Fibroblast of villous mesenchyme (primary cell): ENCODE results near the gene MINDY3. TPM values are rescaled to one million over a fixed set of nuclear protein-coding genes. Genes with fewer than 3 reads are reported as not detected.

Source experiments
- DNase-seq: peaks from one replicate; pipeline ENCODE4 v3.0.0-alpha.2; 2010; ENCODE audit warnings: low read depth
- H3K4me3 ChIP-seq: 2 replicates; pipeline ENCODE4 v1.5.1; 2011; ENCODE audit warnings: low read depth, mild to moderate bottlenecking, low read length
- CTCF ChIP-seq: IDR thresholded peaks from 2 replicates; pipeline ENCODE4 v1.5.1; 2012; ENCODE audit warnings: low read depth, mild to moderate bottlenecking, low read length; ENCODE audit not compliant: insufficient read depth
- total RNA-seq: library from RNA; depleted of rRNA; stranded (reverse); fragments of >200 nt; gene quantifications from 2 replicates; pipeline ENCODE4 v1.2.3, GENCODE V29; 2012

MINDY3 gene
- total RNA-seq, 1 donor, result 39.7 TPM

- no peak overlapping the region for H3K4me3 ChIP-seq
- DNase-seq, result no peak
- no peak for TF ChIP-seq CTCF
These were observed 65.7 kb downstream of the MINDY3 start for GRCh38 chr10:15794569-15794968.

- H3K4me3 ChIP-seq, result no peak overlapping the region
- no peak for TF ChIP-seq CTCF
- no peak for DNase-seq
These were observed 66.6 kb downstream of the MINDY3 start for GRCh38 chr10:15793664-15794063.

GRCh38 chr10:15792777-15793176 lies 67.5 kb downstream of the MINDY3 start:
- DNase-seq, result no peak
- H3K4me3 ChIP-seq, result no peak overlapping the region
- no peak for TF ChIP-seq CTCF

GRCh38 chr10:15791816-15792524 lies 68.3 kb downstream of the MINDY3 start:
- no peak for TF ChIP-seq CTCF
- DNase-seq, result peak; percentile 82
- no peak overlapping the region for H3K4me3 ChIP-seq

- no peak for TF ChIP-seq CTCF
- DNase-seq, result peak; percentile 80
- H3K4me3 ChIP-seq, result no peak overlapping the region
These were observed 70.3 kb downstream of the MINDY3 start for GRCh38 chr10:15789793-15790525.

GRCh38 chr10:15787426-15787825 lies 72.9 kb downstream of the MINDY3 start:
- no peak for TF ChIP-seq CTCF
- H3K4me3 ChIP-seq, result no peak overlapping the region
- no peak for DNase-seq
